MCF 10A (cell line): ENCODE data around the gene FOXO6. TPM values are rescaled to one million over a fixed set of nuclear protein-coding genes. Genes with fewer than 3 reads are reported as not detected.

Experiments
- BruUV-seq: library from RNA; stranded (reverse); fragments of 400-500 nt; replicated peaks from 2 replicates; lab custom pipeline; 2021; lab: Mats Ljungman, UMichigan
- CTCF ChIA-PET: fragments of 300-600 bp; sonication (Branson Sonifier 250); formaldehyde crosslinking; extraction: SDS; loops from one replicate; lab custom pipeline; 2021; ENCODE audit warnings: antibody characterized with exemption, inconsistent platforms; lab: Yijun Ruan, JAX
- POLR2A ChIA-PET: fragments of 300-600, 350-650 bp; sonication (Branson Sonifier 250); formaldehyde crosslinking; extraction: SDS; loops from one replicate; lab custom pipeline; 2020; ENCODE audit warnings: antibody characterized with exemption, inconsistent platforms; lab: Yijun Ruan, JAX
- DNase-seq: peaks from one replicate; pipeline ENCODE4 v3.0.0-alpha.2; 2018; ENCODE audit not compliant: unreplicated experiment
- H3K27ac Mint-ChIP-seq: one replicate; pipeline ENCODE4 v1.8.0; 2022; ENCODE audit warnings: mild to moderate bottlenecking, low read depth, mixed read lengths; ENCODE audit not compliant: unreplicated experiment
- H3K27me3 Mint-ChIP-seq: one replicate; pipeline ENCODE4 v1.8.0; 2022; ENCODE audit warnings: mixed read lengths; ENCODE audit not compliant: insufficient read depth, unreplicated experiment
- H3K36me3 Mint-ChIP-seq: one replicate; pipeline ENCODE4 v1.8.0; 2022; ENCODE audit warnings: mild to moderate bottlenecking, moderate library complexity, mixed read lengths; ENCODE audit not compliant: insufficient read depth, unreplicated experiment
- H3K4me1 Mint-ChIP-seq: one replicate; pipeline ENCODE4 v1.8.0; 2022; ENCODE audit warnings: mixed read lengths; ENCODE audit not compliant: insufficient read depth, unreplicated experiment
- H3K4me3 Mint-ChIP-seq: one replicate; pipeline ENCODE4 v1.8.0; 2022; ENCODE audit warnings: mild to moderate bottlenecking, moderate library complexity, mixed read lengths; ENCODE audit not compliant: unreplicated experiment
- H3K9me3 Mint-ChIP-seq: one replicate; pipeline ENCODE4 v1.8.0; 2022; ENCODE audit warnings: mixed read lengths; ENCODE audit not compliant: unreplicated experiment
- intact Hi-C: fragments of 100-400 bp; cut with micrococcal nuclease; formaldehyde crosslinking; loops from 2 replicates; pipeline ENCODE4 v1.14.1; 2022
- total RNA-seq: library from RNA; stranded (reverse); gene quantifications from 2 replicates; pipeline ENCODE4 v1.2.3, GENCODE V29; 2022
- TF ChIP-seq, protein P1 (sequence below): fragments of 200-600 bp; IDR thresholded peaks from one replicate; pipeline ENCODE4 v1.8.0; 2022; ENCODE audit warnings: antibody characterized with exemption, mild to moderate bottlenecking; ENCODE audit not compliant: unreplicated experiment

FOXO6 gene
- total RNA-seq, 1 experiment from 2014 or later: 0.28 TPM

DNA sequence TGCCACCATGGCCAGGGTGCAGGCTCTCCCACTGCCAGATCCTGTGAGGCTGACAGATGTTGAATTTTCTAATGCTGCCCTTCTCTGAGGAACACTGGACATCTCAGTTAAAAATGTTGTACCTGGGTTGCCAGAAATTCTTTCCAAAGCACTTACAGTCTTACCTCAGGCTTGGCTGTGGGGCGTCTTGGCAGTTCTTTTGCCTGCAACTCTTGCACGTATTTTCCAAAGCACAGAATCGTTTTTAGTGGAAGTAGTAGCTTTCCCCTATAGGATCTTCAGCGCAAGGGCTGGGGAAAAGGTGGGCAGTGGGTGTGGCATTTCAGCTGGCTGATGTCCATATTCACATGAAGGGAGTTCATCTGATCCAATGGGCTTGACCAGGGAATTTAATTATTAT is 69.3 kb downstream of the FOXO6 start:
- Mint-ChIP-seq H3K4me1 (peaks cover 29% of the 10 kb centered on the region), H3K27ac (no peak overlapping the region), H3K9me3 (no peaks in the 10 kb centered on the region), H3K36me3 (no peaks in the 10 kb centered on the region), H3K4me3 (no peak overlapping the region), H3K27me3 (no peaks in the 10 kb centered on the region)
- POLR2A ChIA-PET: interaction anchor here (1.0 kb wide), 1 partner anchor 51 kb away, joined by 3 read pairs; no protein-coding TSS in a partner anchor
- intact Hi-C loops: loop anchor here (5.0 to 10.0 kb wide), 2 partner anchors 148 to 386 kb away; no protein-coding TSS in a partner anchor
- TF ChIP-seq, protein P1, sequence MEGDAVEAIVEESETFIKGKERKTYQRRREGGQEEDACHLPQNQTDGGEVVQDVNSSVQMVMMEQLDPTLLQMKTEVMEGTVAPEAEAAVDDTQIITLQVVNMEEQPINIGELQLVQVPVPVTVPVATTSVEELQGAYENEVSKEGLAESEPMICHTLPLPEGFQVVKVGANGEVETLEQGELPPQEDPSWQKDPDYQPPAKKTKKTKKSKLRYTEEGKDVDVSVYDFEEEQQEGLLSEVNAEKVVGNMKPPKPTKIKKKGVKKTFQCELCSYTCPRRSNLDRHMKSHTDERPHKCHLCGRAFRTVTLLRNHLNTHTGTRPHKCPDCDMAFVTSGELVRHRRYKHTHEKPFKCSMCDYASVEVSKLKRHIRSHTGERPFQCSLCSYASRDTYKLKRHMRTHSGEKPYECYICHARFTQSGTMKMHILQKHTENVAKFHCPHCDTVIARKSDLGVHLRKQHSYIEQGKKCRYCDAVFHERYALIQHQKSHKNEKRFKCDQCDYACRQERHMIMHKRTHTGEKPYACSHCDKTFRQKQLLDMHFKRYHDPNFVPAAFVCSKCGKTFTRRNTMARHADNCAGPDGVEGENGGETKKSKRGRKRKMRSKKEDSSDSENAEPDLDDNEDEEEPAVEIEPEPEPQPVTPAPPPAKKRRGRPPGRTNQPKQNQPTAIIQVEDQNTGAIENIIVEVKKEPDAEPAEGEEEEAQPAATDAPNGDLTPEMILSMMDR: no peak
- DNase-seq: no peak
- BruUV-seq: no TSS peak
- CTCF ChIA-PET: interaction anchor here (5.3 kb wide), 1 partner anchor 11 kb away, joined by 61 read pairs; no protein-coding TSS in a partner anchor

DNA sequence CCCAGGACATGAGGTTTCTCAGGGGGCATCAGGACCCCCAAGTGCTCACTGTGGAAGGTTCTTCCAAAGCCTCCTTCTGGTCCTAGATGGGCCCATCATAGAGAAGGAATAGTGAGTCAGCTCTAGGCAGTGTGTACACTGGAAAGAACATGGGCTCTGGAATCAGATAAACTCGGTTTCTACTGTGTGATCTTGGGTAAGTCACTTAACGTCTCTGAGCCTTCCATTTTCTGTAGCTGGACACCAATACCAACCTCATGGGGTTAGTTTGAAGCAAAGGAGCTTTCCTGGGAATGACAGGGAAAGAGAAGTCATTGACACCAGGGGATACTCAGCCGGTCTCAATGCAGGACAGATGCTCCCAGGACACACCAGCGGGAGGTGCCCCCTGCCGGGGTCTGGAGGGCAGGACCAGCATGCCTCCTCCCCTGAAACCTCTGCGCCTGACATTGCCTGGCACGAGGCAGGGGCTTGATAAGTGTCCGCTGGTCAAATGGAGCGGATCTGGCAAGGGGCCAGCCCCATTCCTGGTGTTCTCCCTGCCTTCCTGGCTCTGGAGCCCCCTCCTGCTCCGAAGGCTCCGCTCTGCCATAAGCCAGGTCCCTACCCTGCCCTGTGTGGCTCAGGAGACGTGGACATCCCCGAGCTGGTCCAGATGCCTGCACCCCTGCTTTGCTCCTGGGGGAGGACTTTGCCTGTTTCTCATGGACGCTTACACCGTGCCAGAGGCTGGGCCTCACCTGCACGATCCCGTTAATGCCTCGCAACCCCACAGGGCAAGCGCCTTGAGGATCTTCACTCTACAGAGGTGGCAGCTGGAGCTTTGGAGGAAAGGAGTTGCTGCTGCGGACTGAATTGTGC is 70.5 kb downstream of the FOXO6 start:
- no peak overlapping the region for H3K4me3 Mint-ChIP-seq
- TF ChIP-seq, protein P1: no peak

More for the DNA sequence above, 70.5 kb downstream of the FOXO6 start:
- Mint-ChIP-seq H3K4me1 (peaks cover 29% of the 10 kb centered on the region), H3K9me3 (no peaks in the 10 kb centered on the region), H3K36me3 (no peaks in the 10 kb centered on the region), H3K27me3 (no peaks in the 10 kb centered on the region), H3K27ac (no peak overlapping the region)
- CTCF ChIA-PET: interaction anchor here (0.7 to 5.3 kb wide), 20 partner anchors 9 to 408 kb away, joined by 3 to 61 read pairs (median 4); partner anchors contain the start of gene EDN2
- POLR2A ChIA-PET: interaction anchor here (1.9 to 3.7 kb wide), 2 partner anchors 13 to 34 kb away, joined by 11 to 18 read pairs; no protein-coding TSS in a partner anchor
- DNase-seq: no peak
- no TSS peak for BruUV-seq
- intact Hi-C loops: loop anchor here (1.0 to 10.0 kb wide), 6 partner anchors 12 to 387 kb away; no protein-coding TSS in a partner anchor

Other genes with a start within 250 kb of the FOXO6 start
- 51.4 and 55.9 TPM in 2 replicates for gene SCMH1, start 119.1 kb upstream of the FOXO6 start, total RNA-seq
- gene EDN2, start 123.2 kb downstream of the FOXO6 start, total RNA-seq: 0.58 and 0.66 TPM in 2 replicates